IPS-15b (cell line): Measurements from ENCODE around the gene ZDHHC11B.

Source experiments
- H3K27me3 ChIP-seq: one replicate; pipeline ENCODE4 v1.6.1; 2013; ENCODE audit warnings: low read length; ENCODE audit not compliant: control insufficient read depth, insufficient read depth
- H3K36me3 ChIP-seq: one replicate; pipeline ENCODE4 v1.6.1; 2013; ENCODE audit warnings: low read length; ENCODE audit not compliant: control insufficient read depth, insufficient read depth
- H3K4me1 ChIP-seq: one replicate; pipeline ENCODE4 v1.6.1; 2013; ENCODE audit warnings: mild to moderate bottlenecking, low read length; ENCODE audit not compliant: control insufficient read depth, insufficient read depth
- H3K4me3 ChIP-seq: one replicate; pipeline ENCODE4 v1.5.1; 2013; ENCODE audit warnings: low read depth, low read length
- H3K9ac ChIP-seq: one replicate; pipeline ENCODE4 v1.6.1; 2013; ENCODE audit warnings: low read depth, mild to moderate bottlenecking, low read length
- H3K9me3 ChIP-seq: one replicate; pipeline ENCODE4 v1.6.1; 2013; ENCODE audit warnings: mild to moderate bottlenecking, low read length; ENCODE audit not compliant: control insufficient read depth, insufficient read depth

ZDHHC11B gene

DNA sequence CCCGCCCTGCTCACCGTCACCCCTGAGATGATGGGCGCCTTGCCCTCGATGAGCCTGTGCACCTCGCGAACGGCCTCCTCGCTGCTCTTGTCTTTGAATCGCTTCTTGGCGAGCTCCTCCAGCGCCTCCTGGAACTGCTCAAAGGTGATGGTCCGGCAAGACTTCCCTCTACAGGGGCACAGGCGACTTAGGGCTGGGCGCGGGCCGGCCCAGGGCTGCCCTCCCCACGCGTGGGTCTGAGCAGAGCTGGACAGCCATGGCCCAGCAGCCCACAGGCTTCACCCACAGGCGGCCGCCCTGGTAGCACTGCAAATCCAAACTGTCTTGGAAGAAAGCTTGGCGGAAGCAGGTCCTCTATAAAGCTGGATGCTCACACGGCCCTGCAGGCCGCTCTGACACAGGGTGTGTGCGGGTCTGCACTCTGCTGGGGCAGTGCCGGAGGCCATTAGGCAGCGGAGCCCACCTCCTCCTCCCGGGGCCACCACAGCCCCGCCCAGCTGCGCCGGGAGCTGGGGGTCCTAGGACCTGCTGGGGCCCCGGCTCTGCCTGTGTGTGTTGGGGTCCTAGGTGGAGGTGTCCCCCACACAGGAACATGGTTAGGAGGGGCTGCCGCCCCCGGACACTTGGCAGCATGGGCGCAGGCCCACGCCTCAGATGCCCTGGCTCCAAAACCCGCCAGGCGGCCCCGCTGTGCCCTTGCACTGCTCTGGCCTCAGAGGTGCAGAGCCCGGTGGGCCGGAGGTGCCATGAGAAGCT lies 118.4 kb downstream of the ZDHHC11B start:
- peaks cover 2% of the 10 kb centered on the region for H3K4me1 ChIP-seq

GRCh38 chr5:665541-665955 lies 119.0 kb downstream of the ZDHHC11B start:
- no peak overlapping the region for H3K9ac ChIP-seq
- H3K4me1 ChIP-seq = peaks cover 2% of the 10 kb centered on the region
- no peaks in the 10 kb centered on the region for H3K9me3 ChIP-seq
- H3K4me3 ChIP-seq = no peak overlapping the region
- H3K36me3 ChIP-seq = peaks cover 35% of the 10 kb centered on the region
- H3K27me3 ChIP-seq = no peaks in the 10 kb centered on the region

More for the DNA sequence above, 118.4 kb downstream of the ZDHHC11B start:
- H3K36me3 ChIP-seq = peaks cover 33% of the 10 kb centered on the region
- no peak overlapping the region for H3K9ac ChIP-seq
- no peaks in the 10 kb centered on the region for H3K27me3 ChIP-seq
- H3K9me3 ChIP-seq = no peaks in the 10 kb centered on the region
- H3K4me3 ChIP-seq = no peak overlapping the region

- Histone ChIP-seq H3K9ac (no peak overlapping the region), H3K27me3 (no peaks in the 10 kb centered on the region), H3K9me3 (no peaks in the 10 kb centered on the region), H3K4me1 (peaks cover 2% of the 10 kb centered on the region), H3K36me3 (peaks cover 38% of the 10 kb centered on the region), H3K4me3 (no peak overlapping the region)
Observed at GRCh38 chr5:664994-665360, 119.6 kb downstream of the ZDHHC11B start.

DNA sequence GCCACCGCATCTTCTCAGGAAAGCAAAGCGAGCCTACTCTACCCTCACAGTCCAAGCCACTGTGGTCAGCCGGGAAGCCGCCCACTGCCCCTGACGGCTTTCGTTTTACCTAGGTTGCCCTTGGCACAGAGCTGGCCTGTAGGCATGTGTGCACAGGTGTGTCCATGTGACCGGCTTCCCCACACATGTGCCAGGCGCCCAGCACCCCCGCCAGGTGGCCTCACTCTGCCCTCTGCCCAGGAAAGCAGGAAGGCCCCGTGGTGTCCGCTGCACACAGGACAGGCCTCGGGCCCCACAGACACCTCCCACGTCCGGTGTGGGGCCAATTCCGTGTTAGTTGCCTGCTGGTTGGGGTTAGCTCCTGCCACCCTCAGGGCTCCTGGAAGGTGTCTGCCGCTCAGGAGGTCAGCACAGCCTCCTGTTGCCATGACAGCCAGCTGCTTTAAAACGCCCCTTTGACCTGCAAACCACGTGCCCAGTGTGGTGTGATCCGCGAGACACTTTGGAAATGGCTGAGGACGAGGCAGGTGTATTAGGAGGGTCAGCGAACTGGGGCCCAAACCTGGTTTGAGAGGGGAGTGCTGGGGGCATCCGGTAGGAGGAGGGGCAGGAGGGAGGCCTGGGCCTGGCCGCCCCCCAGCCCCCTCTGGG lies 120.1 kb downstream of the ZDHHC11B start:
- Histone ChIP-seq H3K27me3 (no peaks in the 10 kb centered on the region), H3K36me3 (peaks cover 38% of the 10 kb centered on the region), H3K9me3 (no peaks in the 10 kb centered on the region), H3K4me1 (peaks cover 2% of the 10 kb centered on the region), H3K4me3 (no peak overlapping the region), H3K9ac (no peak overlapping the region)

- H3K27me3 ChIP-seq = no peaks in the 10 kb centered on the region
- peaks cover 41% of the 10 kb centered on the region for H3K36me3 ChIP-seq
- no peaks in the 10 kb centered on the region for H3K9me3 ChIP-seq
- H3K9ac ChIP-seq = no peak overlapping the region
- H3K4me3 ChIP-seq = no peak overlapping the region
- H3K4me1 ChIP-seq = no peaks in the 10 kb centered on the region
Observed at GRCh38 chr5:663436-664342, 120.8 kb downstream of the ZDHHC11B start.

DNA sequence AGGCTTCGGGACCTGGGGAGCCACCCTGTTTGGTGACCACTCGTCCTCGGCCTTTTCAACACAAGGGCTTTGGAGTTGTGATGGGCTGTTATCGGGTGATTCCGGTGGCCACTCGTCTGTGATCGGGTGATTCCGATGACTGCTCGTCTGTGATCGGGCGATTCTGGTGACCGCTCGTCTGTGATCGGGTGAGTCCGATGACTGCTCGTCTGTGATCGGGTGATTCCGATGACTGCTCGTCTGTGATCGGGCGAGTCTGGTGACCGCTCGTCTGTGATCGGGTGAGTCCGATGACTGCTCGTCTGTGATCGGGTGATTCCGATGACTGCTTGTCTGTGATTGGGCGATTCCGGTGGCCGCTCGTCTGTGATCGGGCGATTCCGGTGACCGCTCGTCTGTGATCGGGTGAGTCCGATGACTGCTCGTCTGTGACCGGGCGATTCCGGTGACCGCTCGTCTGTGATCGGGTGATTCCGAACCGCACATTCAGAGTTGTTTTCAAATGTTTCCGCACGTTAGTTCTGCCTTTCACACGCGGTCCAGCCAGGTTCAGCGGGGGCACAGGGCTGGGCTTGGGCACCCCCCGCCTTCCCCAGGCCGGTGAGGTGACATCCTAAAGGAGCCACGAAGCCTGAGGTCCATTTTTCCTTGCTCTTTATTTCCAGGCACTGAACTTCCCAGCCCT lies 121.6 kb downstream of the ZDHHC11B start:
- Histone ChIP-seq H3K4me1 (no peaks in the 10 kb centered on the region), H3K36me3 (peaks cover 40% of the 10 kb centered on the region), H3K9ac (no peak overlapping the region), H3K9me3 (no peaks in the 10 kb centered on the region), H3K27me3 (no peaks in the 10 kb centered on the region), H3K4me3 (no peak overlapping the region)

DNA sequence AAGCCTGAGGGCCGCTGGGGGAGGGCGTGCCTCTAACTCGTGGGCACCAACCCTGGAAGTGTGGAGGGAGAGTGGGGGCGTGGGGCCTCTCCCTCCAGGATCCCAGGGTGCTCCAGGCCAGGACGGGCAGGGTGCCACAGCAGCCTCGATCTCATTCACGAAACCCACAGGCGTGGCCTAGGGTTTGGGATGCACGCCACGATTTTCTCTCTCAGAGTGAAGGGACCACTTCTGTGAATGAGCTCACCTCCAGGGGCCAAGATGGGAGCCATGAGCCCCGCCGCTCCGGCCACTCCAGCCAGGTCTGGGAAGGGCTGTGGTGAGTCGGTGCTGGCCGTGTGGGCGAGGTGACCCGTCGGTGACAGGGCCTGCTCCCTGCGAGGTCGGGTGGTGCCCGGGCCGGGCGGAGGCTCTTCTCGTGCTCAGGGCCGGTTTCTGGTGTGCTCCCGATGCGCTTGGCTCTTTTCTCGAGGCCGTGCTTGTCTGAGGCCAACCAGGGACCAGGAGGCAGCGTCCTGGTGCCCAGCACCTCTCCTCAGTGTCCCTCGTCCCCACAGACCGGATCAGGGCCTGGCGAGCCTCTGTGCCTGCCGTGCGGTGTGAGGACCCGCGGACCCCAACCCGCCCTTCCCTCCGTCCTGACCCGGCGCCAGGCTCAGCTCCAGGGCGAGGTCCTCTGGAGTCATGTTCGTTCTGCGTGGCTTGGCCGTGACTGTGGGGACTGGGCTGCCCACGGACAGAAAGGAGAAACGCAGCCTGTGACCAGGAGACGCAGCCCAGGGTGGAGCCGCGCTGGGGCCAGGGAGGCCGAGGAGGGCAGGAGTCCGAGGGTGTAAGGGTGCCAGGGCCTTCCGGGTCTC lies 122.4 kb downstream of the ZDHHC11B start:
- no peaks in the 10 kb centered on the region for H3K27me3 ChIP-seq
- no peaks in the 10 kb centered on the region for H3K9me3 ChIP-seq
- H3K4me1 ChIP-seq = no peaks in the 10 kb centered on the region
- H3K4me3 ChIP-seq = no peak overlapping the region
- H3K9ac ChIP-seq = no peak overlapping the region
- peaks cover 45% of the 10 kb centered on the region for H3K36me3 ChIP-seq

- Histone ChIP-seq H3K4me3 (no peak overlapping the region), H3K36me3 (peaks cover 39% of the 10 kb centered on the region), H3K9ac (no peak overlapping the region), H3K27me3 (no peaks in the 10 kb centered on the region), H3K9me3 (no peaks in the 10 kb centered on the region), H3K4me1 (no peaks in the 10 kb centered on the region)
Observed at GRCh38 chr5:660491-661030, 124.0 kb downstream of the ZDHHC11B start.
